BLaER1 treated with 17β-estradiol and CSF1 and Interleukin-3, amounts not matched to agents 10 nM and 100 nM (cell line): ENCODE results near the gene GPR27.

Experiments used
- H3K27ac ChIP-seq, 11 experiments: shearing (Covaris generic); formaldehyde crosslinking; 2 replicates each; pipeline ENCODE4 v1.8.1; 2022
- H3K27me3 ChIP-seq, 11 experiments: shearing (Covaris generic); formaldehyde crosslinking; 2 replicates each; pipeline ENCODE4 v1.8.1; 2022
- H3K36me3 ChIP-seq, 11 experiments: shearing (Covaris generic); formaldehyde crosslinking; 2 replicates each; pipeline ENCODE4 v1.8.1; 2022
- H3K4me1 ChIP-seq, 10 experiments: shearing (Covaris generic); formaldehyde crosslinking; 2 replicates each; pipeline ENCODE4 v1.8.1; 2022
- H3K4me2 ChIP-seq, 11 experiments: shearing (Covaris generic); formaldehyde crosslinking; 2 replicates each; pipeline ENCODE4 v1.8.1; 2022
- H3K4me3 ChIP-seq, 10 experiments: shearing (Covaris generic); formaldehyde crosslinking; 2 replicates each; pipeline ENCODE4 v1.8.1; 2022
- H3K9ac ChIP-seq, 11 experiments: shearing (Covaris generic); formaldehyde crosslinking; 2 replicates each; pipeline ENCODE4 v1.8.1; 2022
- H3K9me3 ChIP-seq, 11 experiments: shearing (Covaris generic); formaldehyde crosslinking; replicated peaks in 1 of 11; 2 replicates each; pipeline ENCODE4 v1.8.1; 2022
- H4K20me1 ChIP-seq, 11 experiments: shearing (Covaris generic); formaldehyde crosslinking; 2 replicates each; pipeline ENCODE4 v1.8.1; 2022
- Cebpa-rat ChIP-seq, 11 experiments: shearing (Covaris generic); IDR thresholded peaks; 2 replicates each; pipeline ENCODE4 v1.8.1; 2022

GPR27 gene

GRCh38 chr3:71753701-71754609, at the start of gene GPR27:
Gene GPR27, plus strand, starts transcription at chr3:71753855. Its CDS starts 195 bp downstream, at chr3:71754050.
- H3K9me3 ChIP-seq = peaks cover 27 to 42% (median 34%) of the 10 kb centered on the region in 11 experiments
- H3K27ac ChIP-seq = no peak within 1 kb of the TSS
- peak within 1 kb of the TSS; percentile 42 to 69 (median 58) for H3K4me3 ChIP-seq
- TF ChIP-seq Cebpa-rat (IDR thresholded peaks at IDR 0.05) = no peak
- H4K20me1 ChIP-seq = peaks cover 0 to 4% (median 0%) of the 10 kb centered on the region in 11 experiments; a peak in 3 of 22 replicates
- H3K9ac ChIP-seq = peak within 1 kb of the TSS in 5 of 11 experiments; percentile 14 to 45 (median 28); a peak in 8 of 22 replicates
- no peaks in the 10 kb centered on the region for H3K36me3 ChIP-seq
- peaks cover 0 to 7% (median 0%) of the 10 kb centered on the region in 10 experiments; a peak in 2 of 20 replicates for H3K4me1 ChIP-seq
- peaks cover 53 to 70% (median 67%) of the 10 kb centered on the region in 11 experiments for H3K27me3 ChIP-seq
- H3K4me2 ChIP-seq = peak within 1 kb of the TSS; percentile 68 to 84 (median 81)

GRCh38 chr3:71704915-71705314, 48.7 kb upstream of the GPR27 start:
- Histone ChIP-seq H3K36me3 (no peaks in the 10 kb centered on the region), H3K4me3 (no peak overlapping the region), H3K9me3 (no peaks in the 10 kb centered on the region), H4K20me1 (no peaks in the 10 kb centered on the region), H3K27me3 (no peaks in the 10 kb centered on the region), H3K4me2 (no peak overlapping the region), H3K4me1 (peaks cover 0 to 9% (median 0%) of the 10 kb centered on the region in 10 experiments; a peak in 2 of 20 replicates), H3K27ac (no peak overlapping the region), H3K9ac (no peak overlapping the region)
- TF ChIP-seq Cebpa-rat (IDR thresholded peaks at IDR 0.05) = no peak

GRCh38 chr3:71705681-71706080, 48.0 kb upstream of the GPR27 start:
- no peaks in the 10 kb centered on the region for H4K20me1 ChIP-seq
- no peak overlapping the region for H3K27ac ChIP-seq
- H3K9me3 ChIP-seq = no peaks in the 10 kb centered on the region
- H3K4me3 ChIP-seq = no peak overlapping the region
- no peak overlapping the region for H3K9ac ChIP-seq
- no peaks in the 10 kb centered on the region for H3K36me3 ChIP-seq
- TF ChIP-seq Cebpa-rat (IDR thresholded peaks at IDR 0.05) = no peak
- H3K27me3 ChIP-seq = no peaks in the 10 kb centered on the region
- peaks cover 0 to 9% (median 0%) of the 10 kb centered on the region in 10 experiments; a peak in 2 of 20 replicates for H3K4me1 ChIP-seq
- H3K4me2 ChIP-seq = no peak overlapping the region

GRCh38 chr3:71707595-71707994, 46.1 kb upstream of the GPR27 start:
- H3K9ac ChIP-seq = no peak overlapping the region
- H3K36me3 ChIP-seq = no peaks in the 10 kb centered on the region
- no peak overlapping the region for H3K4me3 ChIP-seq
- no peaks in the 10 kb centered on the region for H3K9me3 ChIP-seq
- H3K27ac ChIP-seq = no peak overlapping the region
- H3K4me2 ChIP-seq = no peak overlapping the region
- H3K27me3 ChIP-seq = no peaks in the 10 kb centered on the region
- no peak for TF ChIP-seq Cebpa-rat (IDR thresholded peaks at IDR 0.05)
- H4K20me1 ChIP-seq = no peaks in the 10 kb centered on the region
- peaks cover 0 to 6% (median 0%) of the 10 kb centered on the region in 10 experiments; a peak in 2 of 20 replicates for H3K4me1 ChIP-seq

GRCh38 chr3:71708476-71709105, 45.1 kb upstream of the GPR27 start:
- no peaks in the 10 kb centered on the region for H3K27me3 ChIP-seq
- H3K9ac ChIP-seq = no peak overlapping the region
- H3K36me3 ChIP-seq = no peaks in the 10 kb centered on the region
- H3K27ac ChIP-seq = no peak overlapping the region
- no peak overlapping the region for H3K4me3 ChIP-seq
- H3K9me3 ChIP-seq = no peaks in the 10 kb centered on the region
- no peak overlapping the region for H3K4me2 ChIP-seq
- no peaks in the 10 kb centered on the region for H3K4me1 ChIP-seq
- no peak for TF ChIP-seq Cebpa-rat (IDR thresholded peaks at IDR 0.05)
- H4K20me1 ChIP-seq = no peaks in the 10 kb centered on the region

GRCh38 chr3:71709908-71710511, 43.6 kb upstream of the GPR27 start:
- Histone ChIP-seq H3K4me3 (no peak overlapping the region), H3K9me3 (no peaks in the 10 kb centered on the region), H3K27me3 (no peaks in the 10 kb centered on the region), H3K27ac (no peak overlapping the region), H4K20me1 (no peaks in the 10 kb centered on the region), H3K36me3 (no peaks in the 10 kb centered on the region), H3K4me2 (no peak overlapping the region), H3K4me1 (no peaks in the 10 kb centered on the region), H3K9ac (0 out of 22 replicates have a peak overlapping the region, but pooled peaks of 1 of the 11 experiments have one; percentile 2)
- TF ChIP-seq Cebpa-rat (IDR thresholded peaks at IDR 0.05) = no peak

- TF ChIP-seq Cebpa-rat (IDR thresholded peaks at IDR 0.05) = no peak
- Histone ChIP-seq H3K4me1 (no peaks in the 10 kb centered on the region), H3K9ac (no peak overlapping the region), H3K9me3 (no peaks in the 10 kb centered on the region), H3K27ac (no peak overlapping the region), H4K20me1 (no peaks in the 10 kb centered on the region; a peak in 1 of 22 replicates), H3K36me3 (no peaks in the 10 kb centered on the region), H3K4me2 (no peak overlapping the region), H3K27me3 (no peaks in the 10 kb centered on the region), H3K4me3 (no peak overlapping the region)
These were observed 42.7 kb upstream of the GPR27 start for GRCh38 chr3:71710906-71711494.

- Histone ChIP-seq H3K36me3 (no peaks in the 10 kb centered on the region), H3K27me3 (no peaks in the 10 kb centered on the region)
These were observed 40.6 kb upstream of the GPR27 start for GRCh38 chr3:71713041-71713440.

GRCh38 chr3:71714595-71714994, 39.1 kb upstream of the GPR27 start:
- Histone ChIP-seq H3K4me2 (no peak overlapping the region), H3K27me3 (no peaks in the 10 kb centered on the region), H3K27ac (no peak overlapping the region), H3K9ac (no peak overlapping the region), H3K4me3 (no peak overlapping the region), H3K9me3 (no peaks in the 10 kb centered on the region), H3K36me3 (no peaks in the 10 kb centered on the region), H3K4me1 (no peaks in the 10 kb centered on the region), H4K20me1 (no peaks in the 10 kb centered on the region; a peak in 1 of 22 replicates)
- TF ChIP-seq Cebpa-rat (IDR thresholded peaks at IDR 0.05) = no peak

More at GRCh38 chr3:71713041-71713440, 40.6 kb upstream of the GPR27 start:
- H3K4me3 ChIP-seq = no peak overlapping the region
- H3K9ac ChIP-seq = no peak overlapping the region
- no peaks in the 10 kb centered on the region; a peak in 1 of 22 replicates for H4K20me1 ChIP-seq
- no peak overlapping the region for H3K27ac ChIP-seq
- no peak for TF ChIP-seq Cebpa-rat (IDR thresholded peaks at IDR 0.05)
- no peak overlapping the region for H3K4me2 ChIP-seq
- no peaks in the 10 kb centered on the region for H3K9me3 ChIP-seq
- H3K4me1 ChIP-seq = no peaks in the 10 kb centered on the region
